ENCODE measurements around the gene CD83.

Gene CD83

DNA sequence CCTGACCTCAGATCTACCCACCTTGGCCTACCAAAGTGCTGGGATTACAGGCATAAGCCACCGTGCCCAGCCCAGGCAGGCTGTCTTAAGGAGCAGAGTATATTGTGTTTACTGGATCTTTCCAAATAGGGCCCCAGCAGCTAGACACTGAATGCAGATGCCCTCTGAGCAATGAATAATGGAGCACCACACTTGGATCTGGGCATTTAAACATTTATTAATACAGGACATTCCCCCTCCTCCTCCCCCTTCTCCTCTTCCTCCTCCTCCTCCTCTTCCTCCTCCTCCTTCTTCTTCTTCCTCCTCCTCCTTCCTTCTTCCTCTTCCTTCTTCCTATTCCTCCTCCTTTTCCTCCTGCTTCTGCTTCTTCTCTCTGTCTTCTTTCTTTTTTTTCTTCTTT, 34.2 kb downstream of the CD83 start:
- no peak for DNase-seq

GRCh38 chr6:14153228-14153627, 35.7 kb downstream of the CD83 start:
- DNase-seq, result no peak

GRCh38 chr6:14159090-14159489, 41.5 kb downstream of the CD83 start:
- no peak for DNase-seq

DNA sequence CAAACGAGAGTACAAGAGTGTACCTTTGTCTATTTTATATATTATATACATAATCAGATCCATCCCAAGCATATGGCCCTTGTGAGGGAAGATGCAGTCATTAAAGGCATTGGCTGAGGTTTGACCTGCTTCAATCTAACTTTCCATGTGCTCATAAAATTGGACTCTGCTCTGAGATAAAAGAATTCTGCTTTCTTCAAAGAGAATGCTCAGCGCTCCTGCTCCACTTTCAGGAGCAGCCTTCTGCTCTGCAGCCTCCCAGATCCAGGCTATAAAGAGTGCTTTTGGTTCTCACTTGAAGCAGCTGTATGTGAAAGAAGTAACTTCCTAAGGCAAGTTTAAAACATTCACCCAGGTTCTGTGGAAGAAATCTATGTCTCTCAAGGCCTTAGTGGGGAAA, 45.3 kb downstream of the CD83 start:
- DNase-seq, result no peak

DNA sequence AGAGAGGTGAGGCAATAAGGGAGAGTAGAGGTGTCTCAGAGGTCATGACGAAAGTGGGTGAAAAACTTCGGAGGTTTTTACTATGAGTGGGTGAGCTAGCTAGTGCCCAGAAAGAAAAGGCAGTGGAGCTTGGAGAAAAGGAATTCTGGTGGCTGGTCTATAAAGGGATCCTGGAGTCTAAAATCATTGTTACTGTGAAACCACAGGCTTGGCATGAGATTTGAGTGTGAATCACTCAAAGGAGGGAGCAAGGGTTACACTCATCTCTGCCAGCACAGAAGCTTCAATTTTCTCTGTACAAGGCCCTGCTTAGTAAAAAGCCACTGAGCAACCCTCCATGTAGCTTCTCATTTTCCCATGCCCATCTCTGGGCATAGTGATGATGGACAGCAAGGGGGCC, 47.5 kb downstream of the CD83 start:
- DNase-seq, result no peak

- no peak for DNase-seq
Measured at GRCh38 chr6:14166839-14167238, 49.3 kb downstream of the CD83 start.

GRCh38 chr6:14170128-14170527, 52.6 kb downstream of the CD83 start:
- DNase-seq, result no peak

DNA sequence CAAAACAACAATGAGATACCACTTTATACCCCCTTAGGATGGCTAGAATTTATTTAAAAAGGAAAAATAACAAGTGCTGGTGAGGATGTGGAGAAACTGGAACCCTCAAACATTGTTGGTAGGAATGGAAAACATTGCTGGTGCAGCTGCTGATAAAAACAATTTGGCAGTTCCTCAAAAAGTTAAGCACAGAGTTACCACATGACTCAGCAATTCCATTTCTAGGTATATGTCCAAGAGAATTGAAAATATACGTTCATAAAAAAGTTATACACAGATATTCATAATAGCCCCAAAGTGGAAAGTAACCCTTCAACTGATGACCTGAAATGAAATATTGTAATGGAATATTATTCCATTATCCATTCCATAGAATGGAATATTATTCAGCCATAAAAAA, 55.0 kb downstream of the CD83 start:
- DNase-seq, result no peak

- no peak for DNase-seq
Measured at GRCh38 chr6:14174226-14174625, 56.7 kb downstream of the CD83 start.

DNA sequence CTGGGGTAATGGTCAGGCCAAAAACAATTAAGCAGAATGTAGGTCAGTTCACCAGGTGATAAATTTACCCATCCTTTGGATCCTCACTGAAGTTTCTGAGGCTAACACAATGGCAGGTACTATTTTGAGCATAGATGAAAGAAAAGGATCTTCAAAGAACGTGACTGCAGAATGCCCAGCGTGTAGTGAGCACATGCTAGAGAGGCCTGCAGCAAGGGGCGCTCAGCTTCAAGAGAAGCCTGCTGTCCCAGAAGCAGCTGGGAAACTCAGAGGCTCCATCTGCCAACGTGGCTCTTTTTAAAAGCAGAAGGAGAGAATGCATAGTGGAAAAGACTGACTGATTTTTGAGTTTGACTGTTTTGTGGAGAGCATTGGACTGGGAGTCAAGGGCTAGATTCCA, 57.4 kb downstream of the CD83 start:
- no peak for DNase-seq

DNA sequence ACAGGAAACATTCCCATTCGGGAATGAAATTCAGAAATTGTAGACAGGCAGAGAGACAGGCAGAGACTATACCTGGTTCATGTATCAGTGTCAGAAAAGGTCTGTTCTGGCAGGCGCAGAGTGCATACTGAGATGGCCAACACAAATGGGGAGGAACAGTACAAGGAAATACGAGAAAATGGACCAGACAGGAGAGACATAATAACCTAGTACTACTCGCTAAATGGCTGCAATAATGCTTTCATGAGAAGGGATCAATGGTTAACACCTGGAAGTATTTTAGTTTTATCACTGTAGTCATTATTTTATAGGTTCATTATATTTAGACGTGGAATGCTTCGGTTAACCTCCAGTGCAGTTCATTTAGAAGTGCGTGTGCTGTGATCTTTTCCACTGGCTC, 58.9 kb downstream of the CD83 start:
- no peak for DNase-seq

GRCh38 chr6:14177413-14178082, 60.0 kb downstream of the CD83 start:
- no peak for DNase-seq

GRCh38 chr6:14178083-14178445, 60.5 kb downstream of the CD83 start:
- no peak for DNase-seq

DNA sequence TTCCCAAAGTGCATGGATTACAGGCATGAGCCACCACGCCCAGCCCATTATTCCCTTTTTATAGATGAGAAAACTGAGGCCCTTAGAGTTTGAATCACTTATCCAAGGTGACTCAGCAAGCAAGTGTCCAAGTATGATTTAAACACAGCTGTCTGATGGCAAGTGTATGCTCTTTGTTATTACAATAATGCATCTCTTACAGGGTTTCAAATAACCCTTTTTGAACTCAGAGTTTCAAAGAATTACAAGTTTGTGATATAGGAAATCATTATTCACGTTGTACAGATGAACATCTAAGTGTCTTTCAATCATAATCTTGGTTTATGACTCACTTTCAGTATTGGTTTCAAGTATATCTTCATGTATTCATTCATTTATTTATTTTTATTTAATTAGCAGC, 63.0 kb downstream of the CD83 start:
- DNase-seq, result no peak

DNA sequence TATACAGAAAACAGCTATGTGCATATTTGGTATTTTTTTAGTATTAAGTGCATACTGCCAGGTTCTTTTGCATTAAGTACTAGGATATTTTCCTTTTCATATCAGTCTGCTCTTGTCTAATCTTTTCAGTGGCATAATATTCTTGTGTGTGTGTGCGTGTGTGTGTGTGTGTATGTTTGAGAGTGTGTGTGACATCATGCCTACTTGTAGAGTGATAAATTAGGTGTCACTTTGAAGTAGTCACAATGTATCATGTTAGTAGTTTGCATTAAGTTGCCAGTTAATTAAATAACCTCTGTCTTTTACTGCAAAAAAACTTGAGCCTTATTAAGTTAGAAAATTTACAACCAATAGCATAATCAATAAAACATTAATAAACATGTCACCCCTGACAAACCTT, 65.3 kb downstream of the CD83 start:
- no peak for DNase-seq
